Nephron (organoid): ENCODE measurements around the gene FN3K.

Source experiments
- H3K27ac Mint-ChIP-seq, 3 experiments: 2 replicates each; pipeline ENCODE4 v1.8.0; 2020; ENCODE audit warnings: mixed read lengths in 3 of 3, mild to moderate bottlenecking in 2 of 3, moderate library complexity in 1 of 3
- H3K27me3 Mint-ChIP-seq: 2 replicates; pipeline ENCODE4 v1.8.0; 2021; ENCODE audit warnings: low read depth, mild to moderate bottlenecking, moderate library complexity, mixed read lengths
- H3K36me3 Mint-ChIP-seq: 2 replicates; pipeline ENCODE4 v1.8.0; 2020; ENCODE audit warnings: low read depth, mixed read lengths
- H3K4me1 Mint-ChIP-seq: 2 replicates; pipeline ENCODE4 v1.8.0; 2020; ENCODE audit warnings: mixed read lengths
- H3K4me3 Mint-ChIP-seq, 3 experiments: 2 replicates each; pipeline ENCODE4 v1.8.0; 2020; ENCODE audit warnings: mild to moderate bottlenecking in 3 of 3, mixed read lengths in 3 of 3, moderate library complexity in 2 of 3
- H3K9me3 Mint-ChIP-seq: 2 replicates; pipeline ENCODE4 v1.8.0; 2020; ENCODE audit warnings: mixed read lengths
- CTCF ChIP-seq, 3 experiments: fragments of 200-600 bp; sonication (generic); IDR thresholded peaks; one replicate each; pipeline ENCODE4 v1.5.0; 2021; ENCODE audit warnings: antibody characterized with exemption in 3 of 3; ENCODE audit not compliant: unreplicated experiment in 3 of 3

Gene FN3K

GRCh38 chr17:82726427-82726826 is 9.0 kb upstream of the FN3K start:
- Mint-ChIP-seq H3K4me3 (no peak overlapping the region), H3K4me1 (no peaks in the 10 kb centered on the region), H3K9me3 (no peaks in the 10 kb centered on the region), H3K27ac (no peak overlapping the region), H3K27me3 (no peaks in the 10 kb centered on the region), H3K36me3 (peaks cover 60% of the 10 kb centered on the region)
- no peak for TF ChIP-seq CTCF (IDR thresholded peaks at IDR 0.05; ENCODE audit: unreplicated experiment in 3 of 3)

DNA sequence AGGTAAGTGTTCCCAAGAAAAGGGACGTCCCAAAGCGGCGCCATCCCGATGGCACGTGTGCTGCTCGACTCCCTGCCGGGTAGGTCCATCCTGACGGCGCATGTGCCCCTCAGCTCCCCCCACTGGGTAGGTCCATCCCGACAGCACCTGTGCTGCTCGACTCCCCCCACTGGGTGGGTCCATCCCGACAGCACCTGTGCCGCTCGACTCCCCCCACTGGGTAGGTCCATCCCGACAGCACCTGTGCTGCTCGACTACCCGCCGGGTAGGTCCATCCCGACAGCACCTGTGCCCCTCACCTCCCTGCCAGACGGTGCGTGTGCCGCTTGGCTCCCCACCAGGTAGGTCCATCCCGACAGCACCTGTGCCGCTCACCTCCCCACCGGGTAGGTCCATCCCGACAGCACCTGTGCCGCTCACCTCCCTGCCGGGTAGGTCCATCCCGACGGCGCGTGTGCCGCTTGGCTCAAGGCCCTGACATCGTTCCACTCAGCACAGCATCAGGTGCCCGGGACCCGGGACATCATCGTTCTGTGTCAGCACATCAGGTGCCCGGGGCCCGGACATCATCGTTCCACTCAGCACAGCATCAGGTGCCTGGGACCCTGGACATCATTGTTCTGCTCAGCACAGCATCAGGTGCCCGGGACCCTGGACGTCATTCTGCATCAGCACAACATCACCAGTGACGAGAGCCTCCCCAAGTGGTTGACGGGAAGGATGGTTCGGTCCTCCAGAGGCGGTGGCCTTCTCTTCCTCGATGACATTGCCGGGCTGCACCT is 5.7 kb upstream of the FN3K start:
- TF ChIP-seq CTCF (IDR thresholded peaks at IDR 0.05; ENCODE audit: unreplicated experiment in 3 of 3): no peak
- H3K9me3 Mint-ChIP-seq: peaks cover 5% of the 10 kb centered on the region
- peaks cover 66% of the 10 kb centered on the region for H3K36me3 Mint-ChIP-seq
- no peak overlapping the region for H3K27ac Mint-ChIP-seq
- no peak overlapping the region for H3K4me3 Mint-ChIP-seq
- H3K4me1 Mint-ChIP-seq: peaks cover 4% of the 10 kb centered on the region
- no peaks in the 10 kb centered on the region for H3K27me3 Mint-ChIP-seq

DNA sequence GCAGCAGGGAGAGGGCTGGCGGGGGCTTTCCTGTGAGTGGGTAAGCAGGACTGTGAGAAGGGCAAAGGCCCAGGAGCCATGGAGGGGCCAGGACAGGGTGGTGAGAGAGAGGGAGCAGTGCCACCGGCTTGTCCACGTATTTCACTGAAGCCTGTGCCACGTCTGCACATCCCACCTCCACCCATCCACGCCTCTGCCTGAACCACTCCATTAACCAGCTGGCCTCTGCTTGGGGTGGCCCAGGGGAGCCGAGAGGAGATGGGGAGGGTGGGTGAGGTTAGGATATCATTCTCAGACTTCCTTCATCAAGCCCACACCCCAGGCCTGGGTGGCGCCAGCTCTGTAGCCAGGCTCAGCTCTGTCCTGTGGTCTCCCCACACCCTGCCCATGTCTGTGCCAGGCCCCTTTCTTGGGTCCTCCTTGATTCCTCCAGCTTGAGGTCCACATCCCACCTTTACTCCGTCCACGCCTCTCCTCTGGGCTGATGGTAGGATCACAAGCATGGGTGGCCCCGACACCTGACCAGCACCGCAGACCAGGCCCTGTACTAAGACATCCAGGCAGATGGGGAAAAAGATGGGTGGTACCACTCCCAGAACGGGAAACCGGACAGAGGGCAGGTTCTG is 3.2 kb upstream of the FN3K start:
- no peak overlapping the region for H3K4me3 Mint-ChIP-seq
- peaks cover 4% of the 10 kb centered on the region for H3K4me1 Mint-ChIP-seq
- peaks cover 5% of the 10 kb centered on the region for H3K9me3 Mint-ChIP-seq
- no peaks in the 10 kb centered on the region for H3K27me3 Mint-ChIP-seq
- no peak for TF ChIP-seq CTCF (IDR thresholded peaks at IDR 0.05; ENCODE audit: unreplicated experiment in 3 of 3)
- no peak overlapping the region for H3K27ac Mint-ChIP-seq
- peaks cover 53% of the 10 kb centered on the region for H3K36me3 Mint-ChIP-seq

GRCh38 chr17:82736511-82737185 is 1.2 kb downstream of the FN3K start:
- Mint-ChIP-seq H3K4me1 (peaks cover 4% of the 10 kb centered on the region), H3K9me3 (peaks cover 20% of the 10 kb centered on the region), H3K27me3 (no peaks in the 10 kb centered on the region), H3K36me3 (peaks cover 48% of the 10 kb centered on the region), H3K27ac (no peak overlapping the region), H3K4me3 (peak overlapping the region; percentile 78 to 83 (median 81))
- TF ChIP-seq CTCF (IDR thresholded peaks at IDR 0.05; ENCODE audit: unreplicated experiment in 3 of 3): no peak

- no peaks in the 10 kb centered on the region for H3K27me3 Mint-ChIP-seq
- peak overlapping the region in 2 of 3 experiments; percentile 32 to 48 for H3K4me3 Mint-ChIP-seq
- peaks cover 26% of the 10 kb centered on the region for H3K9me3 Mint-ChIP-seq
- TF ChIP-seq CTCF (IDR thresholded peaks at IDR 0.05; ENCODE audit: unreplicated experiment in 3 of 3): no peak
- peaks cover 48% of the 10 kb centered on the region for H3K36me3 Mint-ChIP-seq
- peaks cover 3% of the 10 kb centered on the region for H3K4me1 Mint-ChIP-seq
- H3K27ac Mint-ChIP-seq: no peak overlapping the region
Measured at GRCh38 chr17:82737967-82738877, 2.8 kb downstream of the FN3K start.
